Fibroblast of skin of abdomen (primary cell): ENCODE measurements around the gene PTPN22.
"Not testable (repeated sequence)": the region's sequence is repeated elsewhere in the genome, so short reads cannot be mapped to it uniquely, and the experiment has no call there.

ENCODE experiments used
- DNase-seq: peaks from one replicate; pipeline ENCODE4 v3.0.0-alpha.2; 2013

PTPN22 gene

DNA sequence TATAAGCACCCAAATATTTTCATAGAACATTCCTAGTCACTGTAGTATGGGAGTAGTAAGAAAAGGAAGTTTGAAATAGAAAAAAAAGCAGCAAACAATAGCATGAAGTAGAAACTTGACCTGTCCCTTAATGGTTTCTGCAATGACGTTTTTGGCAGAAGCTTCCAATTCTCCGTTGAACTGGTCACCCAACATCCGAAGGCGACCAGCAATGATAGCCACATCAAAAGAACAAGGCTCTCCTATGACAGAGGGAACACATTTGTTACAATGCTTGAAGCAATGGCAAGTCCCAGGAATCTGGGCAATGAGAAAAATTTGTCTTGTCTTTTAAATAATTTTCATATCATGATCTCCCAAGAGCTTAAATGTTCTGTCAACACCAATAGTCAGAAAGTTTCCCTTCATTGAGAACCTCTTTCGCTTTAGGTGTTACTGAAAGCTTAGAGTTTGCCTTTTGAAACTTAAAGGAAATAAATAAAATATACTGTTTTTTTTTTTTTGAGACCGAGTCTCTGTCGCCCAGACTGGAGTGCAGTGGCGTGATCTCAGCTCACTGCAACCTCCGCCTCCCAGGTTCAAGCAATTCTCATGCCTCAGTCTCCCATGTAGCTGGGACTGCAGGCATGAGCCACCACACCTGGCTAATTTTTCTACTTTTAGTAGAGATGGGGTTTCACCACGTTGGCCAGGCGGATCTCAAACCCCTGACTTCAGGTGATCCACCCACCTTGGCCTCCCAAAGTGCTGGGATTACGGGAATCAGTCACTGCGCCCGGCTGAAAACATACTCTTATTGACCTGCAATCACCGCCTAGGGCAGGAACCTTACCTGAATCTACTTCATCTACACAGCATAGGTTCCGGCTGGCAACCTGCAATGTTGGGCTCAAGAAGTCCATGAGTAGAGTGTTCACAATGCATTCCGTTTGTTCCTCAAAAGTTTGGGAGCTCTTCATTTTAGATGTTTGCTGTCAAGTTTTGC is 15.2 kb upstream of the PTPN22 start:
- DNase-seq, result no peak

DNA sequence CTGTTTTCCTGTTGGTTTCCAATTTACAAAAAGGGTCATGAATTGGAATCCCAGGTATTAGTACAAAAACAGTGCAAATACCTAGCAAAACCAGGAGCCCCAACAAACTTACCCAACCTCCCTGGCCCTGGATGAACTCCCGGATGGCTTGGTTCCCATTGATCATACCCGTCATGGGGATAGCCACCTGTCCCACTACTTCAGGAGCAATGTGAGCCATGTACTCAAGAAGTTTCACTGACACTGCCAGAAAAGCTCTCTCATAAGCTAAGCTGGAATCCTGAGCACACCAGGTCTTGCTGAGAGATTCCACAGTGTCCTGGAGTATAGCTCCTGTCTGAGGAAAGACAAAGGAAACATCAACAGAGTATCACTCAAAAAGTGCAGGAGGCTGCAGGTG is 10.1 kb upstream of the PTPN22 start:
- DNase-seq, result no peak

DNA sequence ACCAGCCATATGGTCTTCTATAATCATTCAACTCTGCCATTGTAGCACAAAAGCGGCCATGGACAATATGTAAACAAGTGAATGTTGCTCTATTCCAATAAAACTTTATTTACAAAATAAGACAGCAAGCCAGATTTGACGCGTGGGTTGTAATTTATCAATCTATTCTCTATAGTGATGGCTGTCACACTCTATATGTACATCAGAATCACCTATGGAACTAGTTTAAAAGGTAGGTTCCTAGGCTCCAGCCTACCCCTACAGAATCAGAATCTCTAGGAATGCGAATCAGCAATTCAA is 8.2 kb upstream of the PTPN22 start:
- no peak for DNase-seq

DNA sequence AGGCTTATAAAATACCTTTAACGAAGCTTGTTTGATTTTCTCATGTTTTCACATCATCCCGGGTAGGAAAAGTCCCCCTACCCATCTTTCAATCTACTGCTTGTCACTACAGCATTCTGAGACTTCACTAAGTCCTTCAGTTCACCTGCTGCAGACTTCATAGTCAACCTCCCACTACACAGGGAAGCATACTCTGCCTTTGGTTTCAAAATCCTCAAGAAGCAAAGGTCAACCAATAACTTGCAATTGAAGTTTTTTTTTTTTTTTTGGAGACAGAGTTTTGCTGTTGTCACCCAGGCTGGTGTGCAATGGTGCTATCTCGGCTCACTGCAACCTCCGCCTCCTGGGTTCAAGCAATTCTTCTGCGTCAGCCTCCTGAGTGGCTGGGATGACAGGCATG is 4.7 kb upstream of the PTPN22 start:
- no peak for DNase-seq

DNA sequence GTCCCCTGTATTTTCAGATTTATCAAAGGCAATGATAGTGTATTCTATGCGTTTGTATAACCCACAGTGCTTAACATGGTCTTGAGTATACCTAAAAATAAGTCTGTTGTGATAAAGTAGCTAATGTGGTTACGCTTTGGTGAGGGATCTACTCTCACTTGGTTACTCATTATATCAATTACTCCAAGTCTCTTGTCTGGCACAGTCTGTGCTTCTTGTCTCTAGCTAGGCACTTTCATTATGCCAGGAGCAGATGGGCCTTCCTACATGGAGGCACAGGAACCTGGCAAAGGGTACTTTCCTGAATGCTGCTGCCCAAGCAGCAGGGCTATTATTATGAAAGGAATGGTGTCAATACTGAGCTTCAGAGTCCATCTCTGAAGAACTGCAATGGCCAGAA is 4.2 kb upstream of the PTPN22 start:
- DNase-seq, result no peak

DNA sequence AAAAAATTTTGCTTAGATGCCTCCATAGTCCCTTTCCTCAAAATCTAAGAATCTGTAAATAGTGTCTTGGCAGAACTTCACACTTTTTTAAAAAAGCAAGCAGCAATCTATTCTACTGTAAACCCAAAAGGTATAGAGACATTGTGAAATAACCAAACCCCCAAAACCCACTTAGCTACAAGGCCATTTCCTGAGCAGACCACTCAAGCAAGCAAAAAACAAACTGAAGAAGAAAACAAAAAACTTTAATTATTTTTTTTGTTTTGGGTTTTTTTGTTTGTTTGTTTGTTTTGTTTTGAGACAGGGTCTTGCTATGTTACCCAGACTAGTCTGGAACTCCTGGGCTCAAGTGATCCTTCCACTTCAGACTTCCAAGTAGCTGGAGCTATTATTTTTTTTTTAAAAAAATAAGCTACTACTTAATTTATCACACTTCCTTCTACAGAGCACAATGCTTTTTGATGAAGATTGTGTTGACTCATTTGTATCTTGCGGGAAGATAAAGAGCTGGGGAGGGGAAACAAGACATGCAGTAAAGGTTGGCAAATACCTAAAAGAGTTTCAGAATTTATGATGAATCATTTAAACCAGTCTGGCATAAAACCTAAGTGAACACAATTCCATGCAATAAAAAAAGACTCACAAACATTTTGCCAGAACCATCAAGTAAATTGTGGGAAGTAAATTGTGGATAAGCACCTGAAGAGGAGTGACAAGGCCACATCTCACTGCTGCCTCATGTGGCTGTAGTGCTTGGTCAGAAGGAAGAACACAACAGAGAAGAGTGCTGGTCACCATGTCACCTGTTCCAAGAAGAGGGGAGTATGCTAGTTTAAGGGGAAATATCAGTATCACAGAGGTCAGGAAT is 2.7 kb upstream of the PTPN22 start:
- DNase-seq, result peak; percentile 13

DNA sequence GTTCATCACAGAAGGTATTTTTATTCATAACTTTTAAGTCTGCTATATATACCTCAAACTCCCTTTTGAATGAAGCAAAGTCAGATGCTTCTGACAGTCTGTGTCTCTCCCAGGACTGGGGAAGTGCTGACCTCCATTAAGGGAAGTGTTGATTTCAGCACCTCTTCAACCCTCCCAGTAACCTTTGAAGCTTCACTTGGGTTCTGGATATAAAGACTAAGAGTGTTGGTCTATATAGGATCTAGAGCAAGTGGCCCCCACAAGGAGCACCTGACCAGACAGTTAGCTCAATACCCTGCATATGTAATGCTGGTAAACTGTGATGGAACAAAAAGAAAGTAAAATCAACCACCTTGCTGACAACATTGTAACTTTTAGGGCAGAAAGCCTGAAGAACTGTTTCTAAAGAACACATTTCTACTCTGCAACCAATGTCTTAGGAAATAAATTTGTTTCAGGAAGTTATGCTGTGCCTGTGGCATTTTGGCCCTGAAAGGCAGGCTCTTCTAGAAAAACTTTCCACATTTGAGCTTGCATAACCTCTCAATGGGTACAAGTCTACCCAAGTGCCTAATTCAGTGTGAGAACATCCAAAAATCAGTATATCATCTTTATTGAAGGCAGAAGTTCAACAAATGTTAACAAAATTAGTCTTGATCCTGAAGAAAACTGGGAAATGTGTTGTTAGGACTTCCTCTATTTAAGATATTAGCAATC is 865 bp upstream of the PTPN22 start:
- no peak for DNase-seq

DNA sequence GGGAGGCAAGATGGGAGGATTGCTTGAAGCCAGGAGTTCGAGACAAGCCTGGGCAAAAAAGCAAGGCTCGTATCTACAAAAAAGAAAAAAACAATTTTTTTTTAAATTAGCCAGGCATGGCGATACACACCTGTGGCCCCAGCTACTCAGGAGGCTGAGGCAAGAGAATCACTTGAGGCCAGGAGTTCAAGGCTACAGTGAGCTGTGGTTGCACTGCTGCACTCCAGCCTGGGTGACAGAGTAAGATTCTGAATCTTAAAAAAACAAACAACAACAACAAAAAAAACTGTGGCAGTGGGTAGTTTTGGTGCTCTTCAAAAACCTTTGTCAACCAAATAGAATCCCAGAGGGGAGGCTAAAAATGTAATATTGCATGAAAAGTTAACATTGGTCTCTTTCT is 734 bp downstream of the PTPN22 start:
- no peak for DNase-seq

DNA sequence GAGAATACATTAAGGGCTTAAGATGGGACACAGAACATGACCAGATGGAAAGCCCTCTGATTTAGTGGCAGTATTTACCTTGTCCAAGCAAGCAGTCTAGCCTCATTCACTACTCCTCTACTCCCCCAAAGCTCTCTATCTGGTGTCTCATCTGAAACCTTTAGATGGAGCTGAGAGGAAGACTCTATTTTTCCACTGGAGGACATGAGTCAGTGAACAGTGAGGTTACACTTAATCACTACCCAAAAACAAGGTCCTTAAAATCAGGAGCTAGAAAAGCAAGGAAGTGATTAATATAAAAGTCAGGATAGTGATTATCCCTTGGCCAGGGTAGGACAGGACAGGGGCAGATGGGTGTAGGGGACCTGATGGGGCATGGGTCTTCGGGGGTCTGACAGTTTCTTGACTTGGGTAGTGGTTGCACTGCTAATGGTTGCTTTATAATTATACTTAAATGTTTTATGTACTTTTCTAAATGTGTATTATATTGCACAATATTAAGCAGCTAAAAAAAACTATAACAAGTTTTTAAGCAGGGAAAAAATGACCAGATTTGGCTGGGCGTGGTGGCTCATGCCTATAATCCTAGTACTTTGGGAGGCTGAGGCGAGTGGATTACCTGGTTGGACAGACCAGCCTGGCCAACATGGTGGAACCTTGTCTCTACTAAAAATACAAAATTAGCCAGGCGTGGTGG is 3.0 kb downstream of the PTPN22 start:
- peak; percentile 45 for DNase-seq

DNA sequence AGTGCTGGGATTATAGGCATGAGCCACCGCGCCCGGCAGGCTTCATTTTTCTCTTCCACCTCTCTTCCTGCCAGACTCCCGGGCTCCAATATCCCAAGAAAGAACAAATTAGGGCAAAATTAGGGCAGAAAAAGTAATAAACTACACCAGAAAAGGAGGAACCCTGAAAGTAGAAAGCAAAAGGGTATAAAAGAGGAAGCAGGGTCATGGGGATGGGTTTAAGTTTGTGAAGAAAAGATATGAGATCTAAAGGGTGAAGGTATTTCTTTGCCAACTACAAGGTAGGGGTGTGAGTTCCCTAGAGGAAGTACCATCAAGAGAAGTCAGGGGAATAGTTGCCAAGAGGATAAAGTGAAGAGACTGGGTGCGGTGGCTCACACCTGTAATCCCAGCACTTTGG is 9.9 kb downstream of the PTPN22 start:
- no peak for DNase-seq

DNA sequence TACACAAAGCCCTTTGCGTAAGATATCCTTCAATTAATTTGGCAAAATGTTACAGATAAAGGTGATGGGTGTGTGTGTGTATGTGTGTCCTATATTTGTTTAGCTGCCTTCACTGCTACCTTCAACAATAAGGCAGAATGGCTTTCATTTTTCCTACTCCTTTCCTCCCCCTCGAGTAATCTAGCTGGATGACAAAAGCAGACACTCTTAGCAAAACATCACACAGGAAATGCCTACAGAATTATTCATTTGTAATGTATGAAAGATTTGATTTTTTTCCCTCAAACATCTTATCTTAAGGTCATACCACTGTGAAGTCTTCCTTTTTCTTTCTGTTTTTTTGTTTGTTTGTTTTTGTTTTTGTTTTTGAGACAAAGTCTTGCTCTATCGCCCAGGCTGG is 10.6 kb downstream of the PTPN22 start:
- peak; percentile 82 for DNase-seq

DNA sequence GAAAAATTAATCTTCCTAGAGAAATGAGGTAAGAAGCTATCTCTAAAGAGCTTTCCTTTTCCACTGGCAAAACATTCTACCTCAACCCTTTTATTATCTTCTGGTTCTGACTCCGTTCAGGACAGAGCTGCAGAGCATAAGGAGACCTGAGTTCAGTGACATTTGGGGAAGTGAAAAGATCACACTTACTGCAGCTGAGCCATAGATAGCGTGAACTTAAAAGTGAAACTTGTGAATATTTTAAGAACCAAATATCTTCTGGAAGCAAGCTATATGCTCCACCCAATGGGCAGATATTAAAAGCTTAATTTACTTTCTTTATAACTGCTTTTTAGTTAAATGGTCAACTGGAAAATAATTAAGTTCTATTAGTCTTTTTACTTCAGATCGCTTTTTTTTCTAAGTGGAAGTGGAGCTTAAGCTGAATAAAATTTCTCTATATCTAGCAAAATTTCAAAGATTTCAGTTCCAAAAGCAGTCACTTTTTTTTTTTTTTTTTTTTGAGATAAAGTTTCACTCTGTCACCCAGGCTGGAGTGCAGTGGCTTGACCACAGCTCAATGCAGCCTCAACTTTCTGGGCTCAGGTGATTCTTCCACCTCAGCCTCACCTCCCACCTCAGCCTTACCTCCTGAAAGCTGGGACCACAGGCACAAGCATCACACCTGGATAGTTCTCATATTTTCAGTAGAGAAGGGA is 11.9 kb downstream of the PTPN22 start:
- DNase-seq, result no peak

DNA sequence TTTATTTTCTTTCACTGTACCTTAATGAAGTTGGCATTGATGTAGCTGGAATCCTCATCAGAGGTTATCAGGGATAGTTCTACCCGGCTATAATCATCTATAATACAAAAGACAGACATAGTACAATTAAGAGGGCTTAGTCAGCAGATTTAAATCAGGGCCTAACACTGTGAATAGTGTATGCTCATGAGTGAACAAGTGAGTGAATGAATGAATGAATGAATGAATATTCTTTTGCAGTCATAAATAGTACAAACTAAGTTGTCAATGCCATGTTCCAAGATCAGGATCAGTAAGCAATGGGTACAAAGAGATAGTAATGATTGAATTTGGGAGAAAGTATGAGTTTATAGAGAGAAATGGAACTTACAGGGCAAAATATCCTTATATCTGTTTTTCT is 12.5 kb downstream of the PTPN22 start:
- no peak for DNase-seq

DNA sequence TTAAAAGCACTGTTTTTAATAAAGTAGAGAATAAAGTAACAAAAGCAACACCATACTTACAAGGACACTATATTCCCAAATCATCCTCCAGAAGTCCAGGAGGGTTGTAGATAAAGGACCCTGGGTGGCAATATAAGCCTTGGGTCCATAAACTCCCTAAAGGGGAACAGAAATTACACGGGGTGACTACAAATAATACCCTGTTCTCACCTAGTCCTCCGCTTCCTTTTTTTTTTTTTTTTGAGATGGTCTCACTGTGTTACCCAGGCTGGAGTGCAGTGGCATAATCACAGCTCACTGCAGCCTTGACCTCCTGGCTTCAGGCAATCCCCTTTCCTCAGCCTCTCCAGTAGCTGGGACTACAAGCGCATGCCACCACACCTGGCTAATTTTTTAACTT is 13.1 kb downstream of the PTPN22 start:
- no peak for DNase-seq

DNA sequence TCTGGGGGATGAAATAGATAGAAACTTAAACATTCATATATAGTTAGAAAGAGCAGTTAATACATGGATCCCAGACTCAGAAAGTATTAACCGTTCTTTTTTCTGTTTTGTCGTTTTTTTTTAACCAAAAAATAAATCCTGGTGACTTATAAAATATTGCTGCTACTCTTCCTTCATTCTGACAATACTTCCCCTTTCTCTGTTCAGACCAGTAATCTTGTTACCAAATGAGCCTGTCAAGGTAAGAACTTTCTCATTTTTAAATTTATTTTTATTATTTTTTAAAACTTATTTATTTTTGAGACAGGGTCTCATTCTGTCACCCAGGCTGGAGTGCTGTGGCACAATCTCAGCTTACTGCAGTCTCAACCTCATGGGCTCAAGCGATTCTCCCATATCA is 13.7 kb downstream of the PTPN22 start:
- no peak for DNase-seq

DNA sequence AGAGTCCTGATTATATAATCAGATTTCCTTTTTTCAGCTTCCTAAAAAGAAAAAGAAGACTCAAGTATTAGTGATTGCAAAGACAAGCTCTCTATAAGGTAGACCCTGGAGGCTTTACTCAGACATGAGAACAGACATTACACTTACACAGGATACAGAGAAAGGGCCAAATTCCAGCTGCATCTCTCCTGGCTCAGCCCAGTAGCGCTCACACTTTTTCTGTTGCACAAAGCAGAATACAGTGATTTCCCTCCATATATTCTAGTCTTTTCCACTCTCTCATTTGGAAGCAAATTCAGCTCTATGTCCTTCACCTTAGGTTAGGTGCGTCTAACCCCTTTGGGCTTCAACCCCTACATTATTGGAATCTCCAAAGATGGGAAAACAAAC is 15.1 kb downstream of the PTPN22 start:
- no peak for DNase-seq

DNA sequence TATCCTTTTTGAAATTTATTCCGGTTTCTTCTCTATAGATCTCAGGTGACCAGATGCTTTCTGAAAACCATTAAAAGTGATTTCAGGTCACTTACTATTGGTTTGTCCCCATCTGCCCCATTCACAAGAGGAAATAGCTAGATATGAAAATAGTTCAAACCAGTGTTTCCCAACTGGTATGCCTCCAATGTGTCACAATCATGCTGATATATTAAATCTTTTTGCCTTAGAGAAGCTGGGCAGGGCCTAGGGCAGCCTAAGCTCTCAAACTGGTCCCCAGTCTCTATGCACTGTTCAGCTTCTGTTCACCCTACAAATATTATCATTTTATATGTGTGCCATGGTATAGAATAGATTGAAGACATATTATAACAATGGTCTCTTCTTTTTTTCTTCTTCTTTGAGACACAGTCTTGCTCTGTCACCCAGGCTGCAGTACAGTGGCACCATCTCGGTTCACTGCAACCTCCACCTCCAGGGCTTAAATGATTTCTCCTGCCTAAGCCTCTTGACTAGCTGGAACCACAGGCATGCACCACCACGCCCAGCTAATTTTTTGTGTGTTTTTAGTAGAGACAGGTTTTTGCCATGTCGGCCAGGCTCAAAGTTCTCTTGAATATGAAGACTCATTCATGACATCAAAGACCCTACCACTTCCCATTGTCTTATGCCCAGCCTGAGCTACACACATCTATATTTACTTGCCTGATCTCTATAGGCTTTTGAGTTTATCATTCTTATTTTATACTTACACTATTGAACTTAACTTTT is 15.7 kb downstream of the PTPN22 start:
- no peak for DNase-seq

DNA sequence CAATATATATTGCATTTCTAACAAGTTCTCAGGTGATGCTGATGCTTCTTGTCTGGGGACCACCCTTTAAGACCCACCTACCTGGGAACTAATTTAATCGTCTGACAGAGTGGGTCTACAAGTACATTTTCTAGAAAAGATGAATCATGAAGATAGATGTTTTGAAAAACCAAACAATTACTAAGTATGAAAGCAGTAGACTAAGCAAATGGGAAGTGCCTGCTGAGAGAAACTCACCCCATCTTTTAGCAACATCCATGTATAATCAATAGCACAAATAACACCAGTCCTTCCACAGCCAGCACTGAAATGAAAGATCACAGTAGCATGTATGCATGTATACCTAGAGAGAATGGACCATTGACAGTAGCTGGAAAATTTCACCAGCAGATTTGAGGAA is 17.3 kb downstream of the PTPN22 start:
- DNase-seq, result no peak

DNA sequence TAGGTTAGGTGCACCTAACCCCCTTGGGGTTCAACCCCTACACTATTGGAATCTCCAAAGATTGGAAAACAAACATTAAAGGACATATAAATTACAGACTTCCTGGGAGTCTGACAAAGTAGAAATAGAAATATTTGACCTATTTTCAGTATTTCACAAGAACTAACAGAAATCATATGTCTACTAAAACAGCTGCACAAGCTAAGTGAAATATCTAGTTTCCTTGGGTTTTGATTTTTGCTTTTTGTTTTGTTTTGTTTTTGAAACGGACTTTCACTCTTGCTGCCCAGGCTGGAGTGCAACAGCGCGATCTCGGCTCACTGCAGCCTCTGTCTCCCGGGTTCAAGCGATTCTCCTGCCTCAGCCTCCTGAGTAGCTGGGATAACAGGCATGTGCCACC is 18.8 kb downstream of the PTPN22 start:
- DNase-seq, result not testable (repeated sequence)

DNA sequence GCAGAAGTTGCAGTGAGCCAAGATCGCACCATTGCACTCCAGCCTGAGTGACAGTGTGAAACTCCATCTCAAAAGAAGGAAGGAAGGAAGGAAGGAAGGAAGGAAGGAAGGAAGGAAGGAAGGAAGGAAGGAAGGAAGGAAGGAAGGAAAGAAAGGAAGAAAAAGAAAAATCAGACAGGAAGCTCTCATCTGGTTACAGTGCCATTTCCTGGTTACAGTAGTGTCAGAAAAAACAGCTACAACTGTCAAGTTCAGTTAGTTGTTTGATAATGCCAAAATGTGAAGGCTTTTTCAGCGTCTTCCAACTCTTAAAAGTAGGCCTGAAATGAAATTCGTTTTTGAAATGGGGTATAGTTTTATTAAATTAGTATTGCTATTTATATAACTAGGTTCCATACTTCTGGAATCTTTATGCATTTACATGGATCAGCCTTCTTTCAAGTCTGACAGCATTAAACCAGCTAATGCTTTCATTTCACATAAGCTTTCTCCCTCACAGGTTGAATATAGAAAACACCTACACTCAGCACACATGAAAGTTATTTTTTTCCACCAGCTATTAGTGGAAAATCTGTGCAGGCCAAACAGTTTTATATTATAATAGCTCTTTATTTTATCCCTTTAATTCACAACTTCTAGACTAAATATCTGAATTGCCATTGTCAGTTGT is 21.2 kb downstream of the PTPN22 start:
- DNase-seq, result no peak

DNA sequence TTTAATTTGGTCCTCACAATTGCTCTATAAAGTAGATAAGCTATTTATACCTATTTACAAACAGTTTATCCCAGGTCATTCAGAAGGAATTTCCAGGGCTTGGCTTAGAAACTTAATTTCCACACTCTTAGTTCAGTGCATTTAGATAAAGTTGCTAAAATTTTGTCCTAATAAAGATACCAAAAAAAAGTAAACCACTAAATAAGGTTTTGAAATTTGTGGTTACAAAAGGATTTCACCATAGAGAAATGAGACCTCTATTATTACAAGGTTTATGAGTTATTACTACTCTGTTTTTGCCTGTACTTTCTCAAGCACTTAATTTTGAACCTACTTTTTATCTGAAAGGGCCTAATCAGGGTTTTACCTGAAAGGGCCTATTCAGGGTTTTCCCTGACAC is 22.4 kb downstream of the PTPN22 start:
- DNase-seq, result no peak
